ENCODE data around the gene PIP4P1. TPM values are rescaled to one million over a fixed set of nuclear protein-coding genes. Genes with fewer than 3 reads are reported as not detected.

Gene PIP4P1
- total RNA-seq, 1 donor from 2014 or later: 40.8 TPM

DNA sequence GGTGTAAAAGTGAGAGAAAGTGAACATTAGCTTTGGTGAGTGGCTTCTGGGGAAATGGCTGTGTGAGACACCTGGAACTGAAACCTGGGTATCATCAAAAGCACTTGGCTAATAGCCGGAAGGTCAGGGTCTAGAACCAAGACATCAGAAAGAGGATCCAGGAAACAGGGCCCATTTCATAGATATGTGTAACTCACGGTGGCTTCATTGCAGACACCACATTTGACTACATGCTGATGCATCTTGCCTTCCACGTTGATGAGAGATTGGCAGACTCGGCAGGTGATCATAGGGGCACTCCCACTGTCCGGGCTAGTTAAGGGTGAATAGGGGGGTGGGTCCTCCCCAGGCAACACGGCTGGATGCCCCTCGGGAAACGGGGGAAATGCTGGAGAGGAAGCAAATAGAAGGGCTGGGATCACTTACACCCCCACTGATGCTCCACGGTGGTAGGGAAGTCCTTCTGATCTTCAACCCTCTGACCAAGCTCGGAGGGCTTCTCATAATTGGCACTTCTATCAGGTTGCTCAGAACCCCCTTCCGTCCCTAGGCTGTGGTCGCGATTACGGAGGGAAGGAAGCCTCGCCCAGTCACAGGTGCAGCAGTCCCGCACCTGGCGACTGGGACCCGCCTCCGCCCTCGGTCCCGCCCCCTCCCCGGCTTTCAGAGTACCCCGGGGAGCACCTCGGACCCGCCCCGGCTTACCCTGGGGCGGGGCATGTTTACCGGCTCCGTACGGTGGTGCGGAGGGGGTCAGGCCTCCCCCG, 593 bp downstream of the PIP4P1 start:
- peaks cover 12% of the 10 kb centered on the region for H3K27me3 Mint-ChIP-seq (ENCODE audit: low read depth)
- peaks cover 3% of the 10 kb centered on the region for H3K9me3 Mint-ChIP-seq
- H3K4me3 Mint-ChIP-seq: no peak overlapping the region
- H3K27ac Mint-ChIP-seq (ENCODE audit: unreplicated experiment): peak overlapping the region; percentile 15
- no peak for DNase-seq (ENCODE audit: low read depth, low spot score)
- peaks cover 8% of the 10 kb centered on the region for H3K36me3 Mint-ChIP-seq (ENCODE audit: low read depth)
- TF ChIP-seq, protein P1, sequence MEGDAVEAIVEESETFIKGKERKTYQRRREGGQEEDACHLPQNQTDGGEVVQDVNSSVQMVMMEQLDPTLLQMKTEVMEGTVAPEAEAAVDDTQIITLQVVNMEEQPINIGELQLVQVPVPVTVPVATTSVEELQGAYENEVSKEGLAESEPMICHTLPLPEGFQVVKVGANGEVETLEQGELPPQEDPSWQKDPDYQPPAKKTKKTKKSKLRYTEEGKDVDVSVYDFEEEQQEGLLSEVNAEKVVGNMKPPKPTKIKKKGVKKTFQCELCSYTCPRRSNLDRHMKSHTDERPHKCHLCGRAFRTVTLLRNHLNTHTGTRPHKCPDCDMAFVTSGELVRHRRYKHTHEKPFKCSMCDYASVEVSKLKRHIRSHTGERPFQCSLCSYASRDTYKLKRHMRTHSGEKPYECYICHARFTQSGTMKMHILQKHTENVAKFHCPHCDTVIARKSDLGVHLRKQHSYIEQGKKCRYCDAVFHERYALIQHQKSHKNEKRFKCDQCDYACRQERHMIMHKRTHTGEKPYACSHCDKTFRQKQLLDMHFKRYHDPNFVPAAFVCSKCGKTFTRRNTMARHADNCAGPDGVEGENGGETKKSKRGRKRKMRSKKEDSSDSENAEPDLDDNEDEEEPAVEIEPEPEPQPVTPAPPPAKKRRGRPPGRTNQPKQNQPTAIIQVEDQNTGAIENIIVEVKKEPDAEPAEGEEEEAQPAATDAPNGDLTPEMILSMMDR (conservative IDR thresholded peaks at IDR 0.05): no peak
- H3K4me1 Mint-ChIP-seq: peaks cover 22% of the 10 kb centered on the region

DNA sequence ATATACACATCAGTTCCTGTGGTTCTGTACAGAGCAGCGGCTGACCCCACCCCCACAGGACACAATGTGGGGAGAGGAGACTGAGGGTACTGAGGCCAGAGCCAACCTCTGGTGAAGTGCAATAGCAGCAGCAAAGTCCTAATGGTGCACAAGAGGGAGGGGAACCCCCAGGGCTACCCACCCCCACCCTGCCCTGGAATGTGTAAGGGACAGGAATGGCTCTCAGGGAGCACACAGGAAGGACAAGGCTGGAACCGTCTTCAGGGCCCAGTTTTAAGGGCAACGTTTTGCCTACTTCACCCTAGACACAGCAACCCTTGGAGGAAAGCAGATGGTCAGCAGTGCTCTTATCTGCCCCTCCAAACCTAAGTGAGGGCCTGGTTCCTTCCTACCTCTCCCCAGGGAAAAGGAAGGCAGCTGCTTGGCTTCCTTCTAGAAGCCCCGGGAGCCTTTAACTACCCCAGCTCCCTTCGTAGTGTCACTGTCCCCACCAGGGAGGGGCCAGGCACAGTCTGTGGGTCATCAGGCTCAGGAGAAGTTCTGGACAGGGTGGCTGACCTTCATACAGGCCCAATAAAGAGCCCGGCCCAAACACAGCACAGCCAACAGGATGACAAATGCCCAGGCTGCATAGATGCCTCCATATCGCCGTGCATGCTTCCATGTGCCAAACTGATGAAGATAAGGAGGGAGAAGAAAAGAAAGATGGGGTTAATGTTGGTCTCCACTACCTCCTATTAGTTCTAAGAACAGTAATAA, 3.0 kb downstream of the PIP4P1 start:
- peaks cover 22% of the 10 kb centered on the region for H3K4me1 Mint-ChIP-seq
- H3K36me3 Mint-ChIP-seq (ENCODE audit: low read depth): peaks cover 8% of the 10 kb centered on the region
- H3K27ac Mint-ChIP-seq (ENCODE audit: unreplicated experiment): peak overlapping the region; percentile 15
- peaks cover 3% of the 10 kb centered on the region for H3K9me3 Mint-ChIP-seq
- no peak overlapping the region for H3K4me3 Mint-ChIP-seq
- no peak for DNase-seq (ENCODE audit: low read depth, low spot score)
- H3K27me3 Mint-ChIP-seq (ENCODE audit: low read depth): peaks cover 5% of the 10 kb centered on the region
- TF ChIP-seq, protein P1 (conservative IDR thresholded peaks at IDR 0.05): no peak

DNA sequence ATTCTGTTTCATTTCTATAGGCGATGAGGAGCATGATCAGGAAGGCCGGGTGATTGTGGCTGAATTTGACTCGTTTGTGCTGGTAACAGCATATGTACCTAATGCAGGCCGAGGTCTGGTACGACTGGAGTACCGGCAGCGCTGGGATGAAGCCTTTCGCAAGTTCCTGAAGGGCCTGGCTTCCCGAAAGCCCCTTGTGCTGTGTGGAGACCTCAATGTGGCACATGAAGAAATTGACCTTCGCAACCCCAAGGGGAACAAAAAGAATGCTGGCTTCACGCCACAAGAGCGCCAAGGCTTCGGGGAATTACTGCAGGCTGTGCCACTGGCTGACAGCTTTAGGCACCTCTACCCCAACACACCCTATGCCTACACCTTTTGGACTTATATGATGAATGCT, 4.3 kb downstream of the PIP4P1 start:
- H3K36me3 Mint-ChIP-seq (ENCODE audit: low read depth): peaks cover 8% of the 10 kb centered on the region
- TF ChIP-seq, protein P1 (conservative IDR thresholded peaks at IDR 0.05): no peak

DNA sequence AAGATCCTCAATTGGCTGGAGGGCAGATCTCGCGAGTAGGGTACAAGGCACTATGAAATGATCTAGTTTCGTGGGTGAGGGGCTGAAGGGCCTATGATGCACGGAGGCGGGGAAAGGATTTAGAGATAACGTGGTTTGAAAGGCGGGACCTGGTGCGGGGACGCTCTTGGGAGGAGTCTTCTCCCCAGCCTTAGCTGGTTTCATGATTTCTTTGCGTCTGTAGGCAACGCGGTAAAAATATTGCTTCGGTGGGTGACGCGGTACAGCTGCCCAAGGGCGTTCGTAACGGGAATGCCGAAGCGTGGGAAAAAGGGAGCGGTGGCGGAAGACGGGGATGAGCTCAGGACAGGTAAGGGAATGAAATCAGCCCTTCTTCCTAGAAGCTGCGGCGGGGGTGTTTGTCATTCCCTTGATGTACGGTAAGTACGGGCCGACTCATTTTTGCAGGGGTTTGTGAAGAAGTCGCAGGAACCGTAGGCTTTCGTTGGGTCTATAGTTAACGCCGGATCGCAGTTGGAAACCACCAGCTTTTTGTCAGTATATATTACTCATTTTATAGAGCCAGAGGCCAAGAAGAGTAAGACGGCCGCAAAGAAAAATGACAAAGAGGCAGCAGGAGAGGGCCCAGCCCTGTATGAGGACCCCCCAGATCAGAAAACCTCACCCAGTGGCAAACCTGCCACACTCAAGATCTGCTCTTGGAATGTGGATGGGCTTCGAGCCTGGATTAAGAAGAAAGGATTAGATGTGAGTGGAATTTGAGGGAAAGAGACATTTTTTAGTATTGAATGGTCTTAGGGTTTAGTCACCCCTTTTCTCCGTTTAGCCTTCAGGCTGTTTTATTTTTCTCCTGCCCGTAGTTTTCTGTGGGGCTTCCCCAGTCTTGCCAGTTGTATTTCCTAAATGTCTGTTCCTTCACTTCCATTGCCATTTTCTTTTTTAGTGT, 5.6 kb downstream of the PIP4P1 start:
- TF ChIP-seq, protein P1 (conservative IDR thresholded peaks at IDR 0.05): no peak
- H3K4me3 Mint-ChIP-seq: no peak overlapping the region
- no peak overlapping the region for H3K27ac Mint-ChIP-seq (ENCODE audit: unreplicated experiment)
- H3K4me1 Mint-ChIP-seq: peaks cover 16% of the 10 kb centered on the region
- no peaks in the 10 kb centered on the region for H3K9me3 Mint-ChIP-seq
- peaks cover 4% of the 10 kb centered on the region for H3K36me3 Mint-ChIP-seq (ENCODE audit: low read depth)
- no peak for DNase-seq (ENCODE audit: low read depth, low spot score)
- no peaks in the 10 kb centered on the region for H3K27me3 Mint-ChIP-seq (ENCODE audit: low read depth)

More for the DNA sequence above, 4.3 kb downstream of the PIP4P1 start:
- DNase-seq (ENCODE audit: low read depth, low spot score): no peak
- no peak overlapping the region for H3K27ac Mint-ChIP-seq (ENCODE audit: unreplicated experiment)
- H3K9me3 Mint-ChIP-seq: peaks cover 3% of the 10 kb centered on the region
- H3K27me3 Mint-ChIP-seq (ENCODE audit: low read depth): peaks cover 5% of the 10 kb centered on the region
- peaks cover 25% of the 10 kb centered on the region for H3K4me1 Mint-ChIP-seq
- no peak overlapping the region for H3K4me3 Mint-ChIP-seq

Data from neural crest cell (in vitro differentiated cells).